Muscle layer of colon (tissue), 2 donors: ENCODE results near the gene KLHL22.
"Not testable (repeated sequence)": the region's sequence is repeated elsewhere in the genome, so short reads cannot be mapped to it uniquely, and the experiment has no call there.

Experiments used
- H3K27ac ChIP-seq: one replicate; pipeline ENCODE4 v1.7.0; 2013; ENCODE audit warnings: low read depth, mild to moderate bottlenecking, low read length, moderate library complexity
- H3K27me3 ChIP-seq, 2 donors: one replicate each; pipeline ENCODE4 v1.7.0; 2013; ENCODE audit warnings: low read length in 2 of 2, mild to moderate bottlenecking in 2 of 2; ENCODE audit not compliant: insufficient read depth in 2 of 2, control insufficient read depth in 1 of 2
- H3K36me3 ChIP-seq: one replicate; pipeline ENCODE4 v1.7.0; 2013; ENCODE audit warnings: mild to moderate bottlenecking, low read length; ENCODE audit not compliant: insufficient read depth
- H3K4me1 ChIP-seq: one replicate; pipeline ENCODE4 v1.7.0; 2013; ENCODE audit warnings: mild to moderate bottlenecking, low read length; ENCODE audit not compliant: insufficient read depth
- H3K4me3 ChIP-seq, 2 donors: one replicate each; pipeline ENCODE4 v1.7.0; 2013; ENCODE audit warnings: low read length in 2 of 2, low read depth in 1 of 2, mild to moderate bottlenecking in 1 of 2, moderate library complexity in 1 of 2
- H3K9ac ChIP-seq: one replicate; pipeline ENCODE4 v1.7.0; 2013; ENCODE audit warnings: low read length
- H3K9me3 ChIP-seq: one replicate; pipeline ENCODE4 v1.7.0; 2013; ENCODE audit warnings: mild to moderate bottlenecking, low read length
- donor health status: abdominal sarcoma.
- donor health status: Adenocarcinoma of cecum.

Gene KLHL22

GRCh38 chr22:20472629-20473442, 22.8 kb downstream of the KLHL22 start:
- no peaks in the 10 kb centered on the region for H3K27me3 ChIP-seq

DNA sequence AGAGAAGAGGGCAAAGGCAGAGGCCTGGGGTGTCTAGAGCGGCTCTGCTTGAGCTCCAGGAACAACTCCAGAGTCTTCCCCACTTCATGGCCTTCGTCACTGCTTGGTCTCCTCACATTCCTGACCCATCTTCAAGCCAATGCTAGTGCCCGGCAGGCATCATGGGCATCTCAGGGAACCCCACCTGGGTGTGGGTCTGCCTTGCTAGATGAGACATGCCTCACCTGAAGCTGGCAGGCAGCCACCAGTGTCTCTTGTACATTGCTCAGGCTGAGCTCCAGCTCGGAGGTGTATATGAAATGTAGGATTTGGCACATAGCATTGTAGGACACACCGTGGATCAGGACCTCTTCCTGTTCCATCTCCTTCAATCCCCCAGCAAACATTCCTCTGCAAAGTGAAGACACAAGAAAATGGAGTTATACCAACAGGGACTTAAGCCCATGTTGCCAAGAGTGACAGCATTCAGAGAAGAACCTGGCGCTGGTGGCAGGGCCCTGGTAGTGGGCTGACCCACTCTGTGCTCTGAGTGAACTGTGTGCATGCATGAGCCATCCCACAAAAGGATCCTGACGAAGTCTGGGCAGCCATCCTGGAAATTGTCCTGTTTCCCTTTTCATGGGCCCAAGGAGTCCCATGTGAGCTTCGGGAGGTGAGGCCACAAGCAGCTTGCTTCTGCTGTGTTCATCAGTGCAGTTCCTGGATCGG, 24.3 kb downstream of the KLHL22 start:
- no peak overlapping the region for H3K9ac ChIP-seq
- H3K27me3 ChIP-seq: no peaks in the 10 kb centered on the region
- no peaks in the 10 kb centered on the region for H3K36me3 ChIP-seq
- no peak overlapping the region for H3K27ac ChIP-seq
- no peak overlapping the region for H3K4me3 ChIP-seq
- no peaks in the 10 kb centered on the region for H3K9me3 ChIP-seq
- no peaks in the 10 kb centered on the region for H3K4me1 ChIP-seq

More at GRCh38 chr22:20472629-20473442, 22.8 kb downstream of the KLHL22 start:
- Histone ChIP-seq H3K36me3 (no peaks in the 10 kb centered on the region), H3K9ac (no peak overlapping the region), H3K27ac (no peak overlapping the region), H3K9me3 (no peaks in the 10 kb centered on the region), H3K4me1 (no peaks in the 10 kb centered on the region), H3K4me3 (no peak overlapping the region)

- not testable (repeated sequence) for H3K27me3 ChIP-seq, H3K4me1 ChIP-seq, H3K27ac ChIP-seq, H3K4me3 ChIP-seq, H3K9me3 ChIP-seq, H3K36me3 ChIP-seq, H3K9ac ChIP-seq
These were observed 25.1 kb downstream of the KLHL22 start for GRCh38 chr22:20470525-20470924.

GRCh38 chr22:20469110-20469868, 26.3 kb downstream of the KLHL22 start:
- Histone ChIP-seq H3K9ac (no peak overlapping the region), H3K4me1 (no peaks in the 10 kb centered on the region), H3K4me3 (no peak overlapping the region), H3K27ac (no peak overlapping the region), H3K9me3 (no peaks in the 10 kb centered on the region), H3K36me3 (peaks cover 15% of the 10 kb centered on the region), H3K27me3 (no peaks in the 10 kb centered on the region)

GRCh38 chr22:20466659-20467379, 28.8 kb downstream of the KLHL22 start:
- H3K4me1 ChIP-seq: no peaks in the 10 kb centered on the region
- H3K27ac ChIP-seq: no peak overlapping the region
- H3K27me3 ChIP-seq: no peaks in the 10 kb centered on the region
- no peak overlapping the region for H3K9ac ChIP-seq
- peaks cover 26% of the 10 kb centered on the region for H3K36me3 ChIP-seq
- H3K4me3 ChIP-seq: no peak overlapping the region
- H3K9me3 ChIP-seq: no peaks in the 10 kb centered on the region

DNA sequence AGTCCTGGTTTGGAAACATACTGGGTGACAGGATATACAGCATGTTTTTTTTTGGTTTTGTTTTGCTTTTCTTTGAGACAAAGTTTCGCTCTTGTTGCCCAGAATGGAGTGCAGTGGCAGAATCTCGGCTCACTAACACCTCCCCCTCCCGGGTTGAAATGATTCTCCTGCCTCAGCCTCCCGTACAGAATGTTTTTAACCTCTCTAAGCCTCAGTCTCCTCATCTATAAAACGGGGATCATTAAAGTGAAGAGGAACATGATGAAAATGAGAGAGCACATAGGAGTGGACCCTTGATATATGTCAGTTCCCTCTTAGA, 29.9 kb downstream of the KLHL22 start:
- Histone ChIP-seq H3K9me3 (no peaks in the 10 kb centered on the region), H3K4me1 (no peaks in the 10 kb centered on the region), H3K4me3 (no peak overlapping the region), H3K27me3 (no peaks in the 10 kb centered on the region), H3K27ac (no peak overlapping the region), H3K36me3 (peaks cover 26% of the 10 kb centered on the region), H3K9ac (no peak overlapping the region)

DNA sequence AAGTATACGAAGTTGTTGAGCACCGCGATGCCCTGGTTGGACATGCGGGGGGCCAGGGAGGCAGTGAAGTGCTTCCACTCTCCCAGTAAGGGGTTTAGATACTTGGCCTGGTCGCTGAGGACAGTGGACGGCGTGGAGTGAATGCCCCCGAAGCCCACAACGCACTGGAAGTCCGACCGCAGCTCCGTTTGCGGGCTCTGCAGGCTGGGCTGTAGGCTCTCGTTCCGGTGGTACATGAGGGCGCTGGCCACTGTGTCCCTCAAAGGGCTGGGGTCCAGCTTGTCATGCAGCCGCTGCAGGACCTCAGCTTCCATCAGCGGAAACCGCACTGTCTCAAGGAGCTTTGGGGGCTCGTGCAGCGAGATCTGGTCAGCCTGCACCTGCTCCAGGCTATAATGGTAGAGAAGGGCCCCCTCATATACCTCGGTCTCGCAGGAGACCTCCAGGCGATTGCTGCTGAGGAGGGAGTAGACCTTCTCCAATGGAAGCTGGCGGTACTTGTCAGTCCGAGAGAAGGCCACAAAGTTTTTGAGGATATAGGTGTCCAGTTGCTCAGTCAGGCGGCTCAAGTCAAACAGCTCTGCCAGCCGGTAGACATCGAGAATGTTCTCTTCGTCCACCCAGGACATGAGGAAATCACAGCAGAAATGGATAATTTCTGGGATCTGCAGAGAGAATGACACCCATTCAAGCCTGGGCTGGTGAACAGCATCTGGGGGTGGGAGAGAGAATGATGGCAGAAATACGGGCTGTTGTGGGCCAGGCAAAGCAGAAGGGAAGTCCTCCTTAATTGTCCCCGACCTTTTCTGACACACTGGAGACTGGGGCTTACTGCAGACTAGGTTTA, 30.5 kb downstream of the KLHL22 start:
- H3K36me3 ChIP-seq: peaks cover 26% of the 10 kb centered on the region
- H3K4me3 ChIP-seq: no peak overlapping the region
- H3K9me3 ChIP-seq: no peaks in the 10 kb centered on the region
- H3K4me1 ChIP-seq: no peaks in the 10 kb centered on the region
- no peak overlapping the region for H3K27ac ChIP-seq
- no peaks in the 10 kb centered on the region for H3K27me3 ChIP-seq
- H3K9ac ChIP-seq: no peak overlapping the region

DNA sequence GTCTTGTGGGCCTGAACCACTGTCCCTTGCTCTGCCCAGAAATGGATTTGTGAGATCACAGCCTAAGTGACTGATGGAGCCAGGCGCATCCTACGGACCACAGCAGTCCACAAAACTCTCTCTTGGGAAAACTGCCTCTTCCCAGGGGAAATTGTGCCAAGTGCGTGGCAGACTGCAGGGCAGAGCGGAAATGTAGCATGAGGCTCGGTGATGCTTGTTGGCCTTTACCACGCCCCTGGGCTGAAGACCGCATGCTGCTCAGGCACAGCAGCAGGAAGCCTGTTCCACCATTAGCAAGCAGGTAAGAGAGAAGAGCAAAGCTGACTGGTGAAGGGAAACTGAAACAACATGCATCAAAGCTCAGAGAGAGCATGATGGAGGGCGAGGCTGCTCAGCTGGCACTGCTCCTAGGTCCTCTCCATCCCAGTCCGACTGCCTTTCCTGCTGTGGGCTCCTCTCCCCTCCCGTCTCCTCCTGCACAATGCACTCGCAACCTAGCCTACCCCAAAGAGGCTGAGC, 31.4 kb downstream of the KLHL22 start:
- no peaks in the 10 kb centered on the region for H3K27me3 ChIP-seq
- H3K9me3 ChIP-seq: no peaks in the 10 kb centered on the region
- H3K4me1 ChIP-seq: no peaks in the 10 kb centered on the region
- H3K36me3 ChIP-seq: peaks cover 26% of the 10 kb centered on the region
- H3K27ac ChIP-seq: no peak overlapping the region
- H3K9ac ChIP-seq: no peak overlapping the region
- H3K4me3 ChIP-seq: no peak overlapping the region

GRCh38 chr22:20463324-20464095, 32.1 kb downstream of the KLHL22 start:
- no peak overlapping the region for H3K27ac ChIP-seq
- no peaks in the 10 kb centered on the region for H3K4me1 ChIP-seq

GRCh38 chr22:20459862-20460261, 35.7 kb downstream of the KLHL22 start:
- peaks cover 49% of the 10 kb centered on the region for H3K36me3 ChIP-seq
- no peaks in the 10 kb centered on the region for H3K4me1 ChIP-seq
- no peak overlapping the region for H3K9ac ChIP-seq

More at GRCh38 chr22:20463324-20464095, 32.1 kb downstream of the KLHL22 start:
- Histone ChIP-seq H3K9ac (no peak overlapping the region), H3K9me3 (no peaks in the 10 kb centered on the region), H3K4me3 (no peak overlapping the region), H3K27me3 (no peaks in the 10 kb centered on the region), H3K36me3 (peaks cover 33% of the 10 kb centered on the region)

More at GRCh38 chr22:20459862-20460261, 35.7 kb downstream of the KLHL22 start:
- Histone ChIP-seq H3K9me3 (no peaks in the 10 kb centered on the region), H3K27me3 (no peaks in the 10 kb centered on the region), H3K4me3 (no peak overlapping the region), H3K27ac (no peak overlapping the region)
